Measurements from ENCODE around the gene ADGRG6.

ADGRG6 gene

DNA sequence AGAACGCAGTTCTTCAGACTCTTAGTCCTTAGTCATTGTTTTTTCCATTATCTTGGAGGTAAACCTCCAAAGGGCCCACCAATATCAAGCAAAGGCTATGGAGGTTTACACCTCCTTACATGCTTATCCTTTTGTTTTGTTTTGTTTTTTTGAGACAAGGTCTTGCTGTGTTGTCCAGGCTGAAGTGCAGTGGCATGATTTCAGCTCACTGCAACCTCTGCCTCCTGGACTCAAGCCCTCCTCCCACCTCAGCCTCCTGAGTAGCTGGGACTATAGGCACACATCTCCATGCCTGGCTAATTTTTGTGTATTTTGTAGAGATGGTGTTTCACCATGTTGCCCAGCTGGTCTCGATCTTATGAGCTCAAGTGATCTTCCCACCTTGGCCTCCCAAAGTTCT lies 26.3 kb downstream of the ADGRG6 start:
- DNase-seq (ENCODE audit: extremely low spot score): no peak
- POLR2A ChIA-PET: no interaction called here
- CTCF ChIA-PET: interaction anchor here (1.1 to 1.9 kb wide), 2 partner anchors 12 to 27 kb away, joined by 3 to 4 read pairs; no protein-coding TSS in a partner anchor
- no peak for TF ChIP-seq CTCF (IDR thresholded peaks at IDR 0.05; ENCODE audit: control extremely low read depth, extremely low read depth, low read depth, missing control alignments)

DNA sequence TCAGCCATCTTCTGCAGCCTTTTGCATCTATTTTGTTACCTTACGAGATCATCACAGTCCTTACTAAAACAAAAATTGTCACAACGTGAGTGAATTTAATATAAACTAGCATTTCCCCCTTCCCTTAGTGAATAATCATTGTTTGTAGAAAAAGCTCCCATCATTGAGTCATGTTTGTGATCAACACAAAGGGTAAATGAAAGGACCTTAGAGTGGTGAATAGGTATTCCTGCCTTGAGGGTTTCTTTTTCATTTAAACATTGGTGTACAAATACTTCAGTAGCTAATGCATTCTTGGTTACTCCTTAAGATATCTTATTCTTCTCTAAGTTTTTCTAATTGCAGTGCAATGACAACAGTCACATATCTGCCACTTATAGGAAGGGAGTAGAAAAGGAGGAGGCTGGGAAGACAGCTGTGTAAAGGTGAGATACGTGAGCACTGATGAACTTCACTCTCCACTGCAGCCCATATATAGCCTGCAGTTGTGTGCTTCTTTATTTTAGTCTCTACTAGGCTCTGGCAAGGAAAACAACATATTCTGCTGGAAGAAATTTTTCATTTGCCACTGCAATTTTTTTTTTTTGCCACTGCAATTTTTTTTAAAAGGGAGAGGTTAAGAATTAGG lies 27.8 kb downstream of the ADGRG6 start:
- TF ChIP-seq CTCF (IDR thresholded peaks at IDR 0.05; ENCODE audit: control extremely low read depth, extremely low read depth, low read depth, missing control alignments): no peak
- DNase-seq (ENCODE audit: extremely low spot score): no peak
- POLR2A ChIA-PET: no interaction called here

GRCh38 chr6:142331075-142331551 lies 29.3 kb downstream of the ADGRG6 start:
- DNase-seq (ENCODE audit: extremely low spot score): no peak
- CTCF ChIA-PET: no interaction called here
- POLR2A ChIA-PET: no interaction called here
- TF ChIP-seq CTCF (IDR thresholded peaks at IDR 0.05; ENCODE audit: control extremely low read depth, extremely low read depth, low read depth, missing control alignments): no peak

More for the DNA sequence above, 27.8 kb downstream of the ADGRG6 start:
- CTCF ChIA-PET: interaction anchor here (1.4 to 1.9 kb wide), 3 partner anchors 10 to 17 kb away, joined by 3 to 4 read pairs (median 3); no protein-coding TSS in a partner anchor

DNA sequence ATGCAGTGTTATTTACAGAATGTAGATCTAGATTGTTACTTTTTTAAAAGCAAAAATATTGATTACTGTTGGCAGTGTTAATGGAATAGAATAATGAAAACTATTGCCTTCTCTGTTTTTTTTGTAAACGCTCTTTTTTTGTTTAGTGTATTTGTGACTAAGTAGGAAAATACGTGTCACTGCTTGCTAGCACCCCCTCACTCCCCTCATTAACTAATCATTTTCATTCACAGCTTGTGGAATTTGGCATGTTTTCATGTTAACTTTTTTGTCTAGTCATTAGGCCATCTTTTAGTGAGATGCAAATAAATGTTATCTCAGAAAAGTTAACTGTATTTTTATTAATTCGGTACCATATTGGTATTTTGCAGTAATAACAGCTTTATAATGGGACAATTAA lies 29.8 kb downstream of the ADGRG6 start:
- ChIA-PET CTCF (no interaction called here), POLR2A (interaction anchor here (0.6 kb wide), 1 partner anchor 8 kb away, joined by 4 read pairs; no protein-coding TSS in a partner anchor)
- TF ChIP-seq CTCF (IDR thresholded peaks at IDR 0.05; ENCODE audit: control extremely low read depth, extremely low read depth, low read depth, missing control alignments): no peak
- no peak for DNase-seq (ENCODE audit: extremely low spot score)

- CTCF ChIA-PET: interaction anchor here (1.0 kb wide), 1 partner anchor 10 kb away, joined by 3 read pairs; no protein-coding TSS in a partner anchor
- no peak for DNase-seq (ENCODE audit: extremely low spot score)
- POLR2A ChIA-PET: interaction anchor here (0.6 kb wide), 1 partner anchor 9 kb away, joined by 4 read pairs; no protein-coding TSS in a partner anchor
- TF ChIP-seq CTCF (IDR thresholded peaks at IDR 0.05; ENCODE audit: control extremely low read depth, extremely low read depth, low read depth, missing control alignments): no peak
These were observed 30.7 kb downstream of the ADGRG6 start for GRCh38 chr6:142332393-142333098.

DNA sequence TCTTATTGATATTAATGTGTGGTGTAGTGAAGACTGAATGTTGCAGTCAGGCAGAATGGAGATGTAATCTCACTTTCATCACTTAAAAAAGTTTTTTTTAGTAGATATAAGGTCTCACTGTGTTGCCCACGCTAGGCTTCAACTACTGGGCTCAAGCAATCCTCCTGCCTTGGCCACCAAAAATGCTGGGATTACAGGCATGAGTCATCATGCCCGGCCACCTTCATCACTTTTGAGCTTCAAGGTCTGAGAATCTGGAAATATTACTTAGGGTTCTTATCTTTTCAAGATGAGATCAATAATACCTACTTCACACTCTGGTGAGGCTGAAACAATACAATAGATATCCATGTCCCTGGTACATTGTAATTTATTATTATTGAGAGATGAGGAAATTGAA lies 31.6 kb downstream of the ADGRG6 start:
- POLR2A ChIA-PET: no interaction called here
- no peak for DNase-seq (ENCODE audit: extremely low spot score)
- CTCF ChIA-PET: interaction anchor here (1.0 kb wide), 1 partner anchor 11 kb away, joined by 3 read pairs; no protein-coding TSS in a partner anchor
- no peak for TF ChIP-seq CTCF (IDR thresholded peaks at IDR 0.05; ENCODE audit: control extremely low read depth, extremely low read depth, low read depth, missing control alignments)

All from GM10248 (cell line).